Activated CD4-positive, alpha-beta T cell treated with anti-CD3 and anti-CD28 coated beads, Interleukin-2, amount 10 ng/mL, durations not matched to agents 7 days and 5 days (primary cell): ENCODE measurements around the gene MSTN. TPM values are rescaled to one million over a fixed set of nuclear protein-coding genes. Genes with fewer than 3 reads are reported as not detected.
A peak's percentile ranks its signal among the peaks of the same experiment; 100 is the strongest.
"Not testable (repeated sequence)": the region's sequence is repeated elsewhere in the genome, so short reads cannot be mapped to it uniquely, and the experiment has no call there.

Experiments used
- CTCF ChIA-PET: fragments of 350-600 bp; sonication (Branson Sonifier 250); formaldehyde crosslinking; loops from one replicate; lab custom pipeline; 2021; ENCODE audit warnings: antibody characterized with exemption; lab: Charles Lee
- POLR2A ChIA-PET: fragments of 350-600 bp; sonication (Branson Sonifier 250); formaldehyde crosslinking; loops from one replicate; lab custom pipeline; 2021; ENCODE audit warnings: antibody characterized with exemption; lab: Charles Lee
- DNase-seq: peaks from one replicate; pipeline ENCODE4 v3.0.0-alpha.2; 2020
- H3K27ac Mint-ChIP-seq: one replicate; pipeline ENCODE4 v1.8.0; 2021; ENCODE audit warnings: mild to moderate bottlenecking, moderate library complexity, mixed read lengths
- H3K27me3 Mint-ChIP-seq: one replicate; pipeline ENCODE4 v1.8.0; 2021; ENCODE audit warnings: mixed read lengths
- H3K36me3 Mint-ChIP-seq: one replicate; pipeline ENCODE4 v1.8.0; 2021; ENCODE audit warnings: low read depth, mixed read lengths
- H3K4me1 Mint-ChIP-seq: one replicate; pipeline ENCODE4 v1.8.0; 2021; ENCODE audit warnings: mixed read lengths
- H3K4me3 Mint-ChIP-seq: one replicate; pipeline ENCODE4 v1.8.0; 2021; ENCODE audit warnings: mild to moderate bottlenecking, moderate library complexity, mixed read lengths
- H3K9me3 Mint-ChIP-seq: one replicate; pipeline ENCODE4 v1.8.0; 2021; ENCODE audit warnings: mixed read lengths
- total RNA-seq, 2 experiments: library from RNA; stranded (reverse); gene quantifications; one replicate each; pipeline ENCODE4 v1.2.3, GENCODE V29; 2021

The MSTN gene
- total RNA-seq, 2 experiments from 2014 or later, result not detected

- ChIA-PET CTCF (no interaction called here), POLR2A (no interaction called here)
- no peak for DNase-seq
- no peak overlapping the region for H3K27ac Mint-ChIP-seq
- H3K27me3 Mint-ChIP-seq, result no peaks in the 10 kb centered on the region
- H3K4me3 Mint-ChIP-seq, result no peak overlapping the region
- no peaks in the 10 kb centered on the region for H3K36me3 Mint-ChIP-seq
- no peaks in the 10 kb centered on the region for H3K4me1 Mint-ChIP-seq
- no peaks in the 10 kb centered on the region for H3K9me3 Mint-ChIP-seq
Measured at GRCh38 chr2:190060019-190060418, 2.5 kb downstream of the MSTN start.

- Mint-ChIP-seq H3K9me3 (no peaks in the 10 kb centered on the region), H3K27ac (no peak overlapping the region), H3K27me3 (peaks cover 1% of the 10 kb centered on the region), H3K36me3 (no peaks in the 10 kb centered on the region), H3K4me3 (no peak overlapping the region), H3K4me1 (no peaks in the 10 kb centered on the region)
- DNase-seq, result no peak
- ChIA-PET POLR2A (no interaction called here), CTCF (no interaction called here)
Measured at GRCh38 chr2:190053426-190053825, 9.1 kb downstream of the MSTN start.

GRCh38 chr2:190052307-190052706, 10.2 kb downstream of the MSTN start:
- POLR2A ChIA-PET, result no interaction called here
- CTCF ChIA-PET, result no interaction called here
- Mint-ChIP-seq H3K36me3 (no peaks in the 10 kb centered on the region), H3K27me3 (peaks cover 1% of the 10 kb centered on the region), H3K27ac (no peak overlapping the region), H3K9me3 (no peaks in the 10 kb centered on the region), H3K4me3 (no peak overlapping the region), H3K4me1 (no peaks in the 10 kb centered on the region)
- DNase-seq, result no peak

GRCh38 chr2:190051223-190051622, 11.3 kb downstream of the MSTN start:
- H3K36me3 Mint-ChIP-seq, result no peaks in the 10 kb centered on the region
- no peak overlapping the region for H3K27ac Mint-ChIP-seq
- POLR2A ChIA-PET, result no interaction called here

GRCh38 chr2:190050001-190050400, 12.5 kb downstream of the MSTN start:
- CTCF ChIA-PET, result no interaction called here
- H3K9me3 Mint-ChIP-seq, result no peaks in the 10 kb centered on the region

More at GRCh38 chr2:190051223-190051622, 11.3 kb downstream of the MSTN start:
- Mint-ChIP-seq H3K4me1 (no peaks in the 10 kb centered on the region), H3K27me3 (peaks cover 5% of the 10 kb centered on the region), H3K9me3 (no peaks in the 10 kb centered on the region), H3K4me3 (no peak overlapping the region)
- CTCF ChIA-PET, result interaction anchor here (0.6 kb wide), 1 partner anchor 174 kb away, joined by 3 read pairs; no protein-coding TSS in a partner anchor
- DNase-seq, result no peak

GRCh38 chr2:190044866-190045265, 17.7 kb downstream of the MSTN start:
- Mint-ChIP-seq H3K36me3 (no peaks in the 10 kb centered on the region), H3K9me3 (no peaks in the 10 kb centered on the region), H3K4me1 (no peaks in the 10 kb centered on the region), H3K4me3 (no peak overlapping the region), H3K27ac (no peak overlapping the region), H3K27me3 (peaks cover 40% of the 10 kb centered on the region)
- ChIA-PET CTCF (no interaction called here), POLR2A (no interaction called here)
- no peak for DNase-seq

More at GRCh38 chr2:190050001-190050400, 12.5 kb downstream of the MSTN start:
- POLR2A ChIA-PET, result no interaction called here
- peaks cover 5% of the 10 kb centered on the region for H3K27me3 Mint-ChIP-seq
- H3K36me3 Mint-ChIP-seq, result no peaks in the 10 kb centered on the region
- H3K27ac Mint-ChIP-seq, result no peak overlapping the region
- no peaks in the 10 kb centered on the region for H3K4me1 Mint-ChIP-seq
- no peak for DNase-seq
- H3K4me3 Mint-ChIP-seq, result no peak overlapping the region

GRCh38 chr2:190043441-190043840, 19.1 kb downstream of the MSTN start:
- Mint-ChIP-seq H3K4me1 (no peaks in the 10 kb centered on the region), H3K27ac (no peak overlapping the region), H3K36me3 (no peaks in the 10 kb centered on the region), H3K4me3 (no peak overlapping the region), H3K9me3 (no peaks in the 10 kb centered on the region), H3K27me3 (peaks cover 46% of the 10 kb centered on the region)
- ChIA-PET CTCF (interaction anchor here (1.3 kb wide), 1 partner anchor 13 kb away, joined by 3 read pairs; no protein-coding TSS in a partner anchor), POLR2A (no interaction called here)
- no peak for DNase-seq

- Mint-ChIP-seq H3K4me1 (no peaks in the 10 kb centered on the region), H3K27me3 (peaks cover 37% of the 10 kb centered on the region), H3K4me3 (no peak overlapping the region), H3K9me3 (no peaks in the 10 kb centered on the region), H3K27ac (no peak overlapping the region), H3K36me3 (no peaks in the 10 kb centered on the region)
- no peak for DNase-seq
- POLR2A ChIA-PET, result no interaction called here
- CTCF ChIA-PET, result no interaction called here
Measured at GRCh38 chr2:190036071-190036470, 26.5 kb downstream of the MSTN start.

GRCh38 chr2:190034417-190034816, 28.1 kb downstream of the MSTN start:
- DNase-seq, POLR2A ChIA-PET, H3K36me3 Mint-ChIP-seq, CTCF ChIA-PET, H3K4me3 Mint-ChIP-seq, H3K4me1 Mint-ChIP-seq, H3K9me3 Mint-ChIP-seq, H3K27ac Mint-ChIP-seq: not testable (repeated sequence)
- peaks cover 35% of the 10 kb centered on the region for H3K27me3 Mint-ChIP-seq

- H3K4me3 Mint-ChIP-seq, result no peak overlapping the region
- no peak for DNase-seq
- H3K9me3 Mint-ChIP-seq, result no peaks in the 10 kb centered on the region
- CTCF ChIA-PET, result no interaction called here
- H3K27ac Mint-ChIP-seq, result no peak overlapping the region
- POLR2A ChIA-PET, result no interaction called here
- no peaks in the 10 kb centered on the region for H3K4me1 Mint-ChIP-seq
- no peaks in the 10 kb centered on the region for H3K36me3 Mint-ChIP-seq
- peaks cover 34% of the 10 kb centered on the region for H3K27me3 Mint-ChIP-seq
Measured at GRCh38 chr2:190031969-190032618, 30.4 kb downstream of the MSTN start.

- no peaks in the 10 kb centered on the region for H3K4me1 Mint-ChIP-seq
- POLR2A ChIA-PET, result no interaction called here
- no peaks in the 10 kb centered on the region for H3K36me3 Mint-ChIP-seq
- H3K27me3 Mint-ChIP-seq, result peaks cover 18% of the 10 kb centered on the region
- H3K9me3 Mint-ChIP-seq, result no peaks in the 10 kb centered on the region
- H3K4me3 Mint-ChIP-seq, result no peak overlapping the region
- CTCF ChIA-PET, result no interaction called here
- H3K27ac Mint-ChIP-seq, result no peak overlapping the region
- peak; percentile 25 for DNase-seq
Measured at GRCh38 chr2:190023860-190024259, 38.7 kb downstream of the MSTN start.

GRCh38 chr2:190020720-190021119, 41.8 kb downstream of the MSTN start:
- no peaks in the 10 kb centered on the region for H3K36me3 Mint-ChIP-seq
- no peak overlapping the region for H3K4me3 Mint-ChIP-seq
- no peak for DNase-seq
- POLR2A ChIA-PET, result no interaction called here
- peaks cover 13% of the 10 kb centered on the region for H3K27me3 Mint-ChIP-seq
- CTCF ChIA-PET, result no interaction called here
- peaks cover 14% of the 10 kb centered on the region for H3K9me3 Mint-ChIP-seq
- H3K27ac Mint-ChIP-seq, result no peak overlapping the region
- no peaks in the 10 kb centered on the region for H3K4me1 Mint-ChIP-seq

GRCh38 chr2:190017837-190018236, 44.7 kb downstream of the MSTN start:
- ChIA-PET POLR2A (no interaction called here), CTCF (no interaction called here)
- no peak for DNase-seq
- Mint-ChIP-seq H3K27ac (no peak overlapping the region), H3K9me3 (peaks cover 17% of the 10 kb centered on the region), H3K36me3 (no peaks in the 10 kb centered on the region), H3K4me1 (no peaks in the 10 kb centered on the region), H3K4me3 (no peak overlapping the region), H3K27me3 (peaks cover 10% of the 10 kb centered on the region)

GRCh38 chr2:190015969-190016368, 46.6 kb downstream of the MSTN start:
- peaks cover 17% of the 10 kb centered on the region for H3K9me3 Mint-ChIP-seq
- H3K27ac Mint-ChIP-seq, H3K4me1 Mint-ChIP-seq, H3K36me3 Mint-ChIP-seq, H3K27me3 Mint-ChIP-seq, POLR2A ChIA-PET, CTCF ChIA-PET, DNase-seq, H3K4me3 Mint-ChIP-seq: not testable (repeated sequence)
